GM12864 (cell line): ENCODE measurements around the gene ATAD3A.
A peak's percentile ranks its signal among the peaks of the same experiment; 100 is the strongest.
"Not testable (repeated sequence)": the region's sequence is repeated elsewhere in the genome, so short reads cannot be mapped to it uniquely, and the experiment has no call there.

ENCODE experiments used
- DNase-seq: peaks from one replicate; pipeline ENCODE4 v3.0.0-alpha.2; 2011; ENCODE audit warnings: low read depth
- H3K4me3 ChIP-seq: 2 replicates; pipeline ENCODE4 v1.5.1; 2011; ENCODE audit warnings: mild to moderate bottlenecking, low read depth, low read length, control low read depth
- CTCF ChIP-seq: IDR thresholded peaks from 2 replicates; pipeline ENCODE4 v1.5.1; 2011; ENCODE audit warnings: low read depth, mild to moderate bottlenecking, moderate library complexity, low read length, control low read depth, inconsistent platforms; ENCODE audit errors: missing control alignments

The ATAD3A gene

GRCh38 chr1:1511533-1512285 lies at the start of gene ATAD3A:
TSS of gene ATAD3A (plus strand) at chr1:1512162. CDS start at chr1:1512269, 107 bp downstream.
- DNase-seq = peak; percentile 89
- peak within 1 kb of the TSS; percentile 96 for H3K4me3 ChIP-seq
- no peak for TF ChIP-seq CTCF

- TF ChIP-seq CTCF = no peak
- DNase-seq = peak; percentile 40
- H3K4me3 ChIP-seq = peak overlapping the region; percentile 56
These were observed 49.5 kb upstream of the ATAD3A start for GRCh38 chr1:1462318-1462966.

GRCh38 chr1:1463312-1463711 lies 48.6 kb upstream of the ATAD3A start:
- H3K4me3 ChIP-seq = no peak overlapping the region
- TF ChIP-seq CTCF = no peak
- DNase-seq = no peak

- not testable (repeated sequence) for DNase-seq, H3K4me3 ChIP-seq
These were observed 43.6 kb upstream of the ATAD3A start for GRCh38 chr1:1468196-1468985.

GRCh38 chr1:1470626-1471388 lies 41.2 kb upstream of the ATAD3A start:
- TF ChIP-seq CTCF = no peak
- DNase-seq = no peak
- peak overlapping the region; percentile 85 for H3K4me3 ChIP-seq

GRCh38 chr1:1471389-1472052 lies 40.4 kb upstream of the ATAD3A start, which contains the start of gene ATAD3B:
TSS of gene ATAD3B (plus strand) at chr1:1471765. CDS start at chr1:1471885, 120 bp downstream.
- peak; percentile 69 for DNase-seq
- peak within 1 kb of the TSS; percentile 85 for H3K4me3 ChIP-seq
- TF ChIP-seq CTCF = no peak

GRCh38 chr1:1472053-1472876 lies 39.7 kb upstream of the ATAD3A start:
- DNase-seq = not testable (repeated sequence)
- peak overlapping the region; percentile 85 for H3K4me3 ChIP-seq

- not testable (repeated sequence) for DNase-seq, H3K4me3 ChIP-seq
These were observed 36.0 kb upstream of the ATAD3A start for GRCh38 chr1:1476011-1476410.
